Measurements from ENCODE around the gene PEX26.
"Not testable (repeated sequence)": the region's sequence is repeated elsewhere in the genome, so short reads cannot be mapped to it uniquely, and the experiment has no call there.

The PEX26 gene

GRCh38 chr22:18112440-18112839, 34.6 kb downstream of the PEX26 start:
- no peak overlapping the region for H3K4me3 Mint-ChIP-seq
- H3K27me3 Mint-ChIP-seq = peaks cover 79% of the 10 kb centered on the region
- DNase-seq (no peak), ATAC-seq (no peak)
- H3K27ac Mint-ChIP-seq = no peak overlapping the region
- H3K4me1 Mint-ChIP-seq = peaks cover 36% of the 10 kb centered on the region
- H3K9me3 Mint-ChIP-seq = peaks cover 0 to under 1% of the 10 kb centered on the region in 2 donors

GRCh38 chr22:18113680-18114394, 36.0 kb downstream of the PEX26 start:
- H3K27me3 Mint-ChIP-seq = peaks cover 67% of the 10 kb centered on the region
- H3K9me3 Mint-ChIP-seq = no peaks in the 10 kb centered on the region
- DNase-seq (no peak), ATAC-seq (no peak)
- H3K4me3 Mint-ChIP-seq = no peak overlapping the region
- H3K27ac Mint-ChIP-seq = no peak overlapping the region
- H3K4me1 Mint-ChIP-seq = peaks cover 42% of the 10 kb centered on the region

GRCh38 chr22:18114495-18114894, 36.7 kb downstream of the PEX26 start:
- no peak for DNase-seq
- Mint-ChIP-seq H3K27me3 (peaks cover 61% of the 10 kb centered on the region), H3K9me3 (no peaks in the 10 kb centered on the region), H3K4me1 (peaks cover 47% of the 10 kb centered on the region), H3K4me3 (no peak overlapping the region), H3K27ac (no peak overlapping the region)
- ATAC-seq = no peak

GRCh38 chr22:18114976-18115652, 37.3 kb downstream of the PEX26 start:
- H3K9me3 Mint-ChIP-seq = no peaks in the 10 kb centered on the region
- peaks cover 54% of the 10 kb centered on the region for H3K27me3 Mint-ChIP-seq

DNA sequence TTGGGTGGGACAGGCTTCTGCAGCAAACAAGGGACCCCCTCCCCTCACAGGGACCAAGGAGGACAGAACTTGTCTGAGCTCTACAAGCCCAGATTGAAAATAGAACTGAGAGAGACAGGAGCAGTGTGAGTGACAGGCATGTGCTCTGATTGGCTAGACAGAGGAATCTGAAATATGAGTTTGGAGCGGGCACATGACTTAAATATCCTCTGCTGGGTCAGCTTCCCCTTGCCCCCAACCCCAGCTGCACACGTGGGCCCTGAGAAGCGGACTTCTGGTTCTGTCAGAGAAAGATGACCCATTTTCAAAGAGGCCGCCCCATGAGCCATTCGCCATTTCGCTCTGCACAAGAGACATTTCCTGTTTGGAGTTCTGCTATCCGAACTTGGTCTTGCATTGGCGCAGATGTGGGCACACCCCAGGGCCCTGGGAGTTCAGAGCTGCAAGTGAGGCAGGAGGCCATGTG, 38.1 kb downstream of the PEX26 start:
- ATAC-seq = no peak
- Mint-ChIP-seq H3K4me1 (peaks cover 43% of the 10 kb centered on the region), H3K27me3 (peaks cover 46% of the 10 kb centered on the region), H3K4me3 (no peak overlapping the region), H3K27ac (no peak overlapping the region), H3K9me3 (no peaks in the 10 kb centered on the region)
- no peak for DNase-seq

More at GRCh38 chr22:18114976-18115652, 37.3 kb downstream of the PEX26 start:
- no peak overlapping the region for H3K4me3 Mint-ChIP-seq
- peak overlapping the region in 1 of 2 donors; percentile 14 for H3K27ac Mint-ChIP-seq
- ATAC-seq = no peak
- H3K4me1 Mint-ChIP-seq = peaks cover 47% of the 10 kb centered on the region
- no peak for DNase-seq

- ATAC-seq (no peak), DNase-seq (no peak)
- no peaks in the 10 kb centered on the region for H3K9me3 Mint-ChIP-seq
- no peak overlapping the region for H3K4me3 Mint-ChIP-seq
- H3K4me1 Mint-ChIP-seq = peaks cover 37% of the 10 kb centered on the region
- H3K27me3 Mint-ChIP-seq = peaks cover 39% of the 10 kb centered on the region
- H3K27ac Mint-ChIP-seq = no peak overlapping the region
Measured at GRCh38 chr22:18116634-18117033, 38.8 kb downstream of the PEX26 start.

DNA sequence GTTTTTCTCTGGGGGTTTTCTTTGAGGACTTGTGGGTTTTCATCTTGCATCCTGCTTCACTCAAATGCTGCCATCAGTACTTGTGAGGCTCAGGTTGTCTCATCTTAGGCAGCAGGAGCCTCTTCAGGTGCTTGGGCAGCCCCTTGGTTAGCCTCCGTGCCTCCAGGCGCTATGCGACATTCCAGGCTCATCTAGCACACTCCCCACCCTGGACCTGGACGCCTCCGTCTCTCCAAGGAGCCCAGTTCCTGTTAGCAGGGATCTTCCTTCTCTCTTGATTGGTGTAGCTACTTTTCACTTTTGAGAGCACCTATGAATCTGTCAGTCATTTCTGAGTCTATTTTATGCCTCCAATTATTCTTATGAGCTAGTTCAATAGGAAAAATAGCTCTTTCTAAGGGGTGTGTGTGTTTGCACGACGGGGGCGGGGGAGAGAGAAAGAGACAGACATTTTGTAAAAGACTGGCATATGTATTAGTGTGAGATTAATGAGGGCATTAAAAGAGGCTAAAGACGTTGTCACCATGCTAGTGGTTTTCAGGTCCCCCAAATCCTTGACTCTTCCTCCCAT, 40.6 kb downstream of the PEX26 start:
- peaks cover 22% of the 10 kb centered on the region for H3K27me3 Mint-ChIP-seq
- no peak overlapping the region for H3K4me3 Mint-ChIP-seq
- ATAC-seq = no peak
- peaks cover 36% of the 10 kb centered on the region for H3K4me1 Mint-ChIP-seq
- no peaks in the 10 kb centered on the region for H3K9me3 Mint-ChIP-seq
- no peak for DNase-seq
- no peak overlapping the region for H3K27ac Mint-ChIP-seq

DNA sequence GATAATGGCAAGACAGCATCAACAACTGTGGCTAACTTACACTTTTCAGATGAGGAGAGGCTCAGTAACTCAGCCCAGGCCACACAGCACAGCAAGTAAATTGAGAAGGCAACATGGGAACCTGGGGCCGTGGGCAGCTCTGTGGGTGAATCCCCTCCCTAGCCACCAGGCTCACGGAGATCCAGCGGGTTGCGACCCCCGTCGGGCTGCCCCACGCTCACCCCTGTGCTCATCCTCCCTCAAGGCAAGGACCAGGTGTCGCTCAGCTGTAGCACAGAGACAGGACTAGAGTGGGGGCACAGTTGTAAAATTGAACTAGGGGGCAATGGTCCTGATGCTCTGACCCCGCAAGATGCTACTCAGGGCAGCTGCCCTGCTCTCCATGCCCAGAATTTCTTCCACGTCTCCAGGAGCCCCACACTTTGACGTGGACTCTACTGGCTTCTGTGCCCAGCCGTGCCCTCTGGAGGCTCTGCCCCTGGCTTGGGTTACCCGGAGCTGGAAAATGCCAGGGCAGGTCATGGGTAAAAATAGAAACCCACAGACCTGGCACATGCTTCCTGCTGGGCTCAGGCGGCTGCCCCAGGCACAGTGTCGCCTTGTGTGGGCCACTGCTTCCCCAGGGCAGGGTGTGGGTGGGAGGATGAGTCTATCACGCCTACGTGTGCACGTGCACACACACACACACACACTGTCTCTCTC, 41.8 kb downstream of the PEX26 start:
- Mint-ChIP-seq H3K4me1 (peaks cover 24% of the 10 kb centered on the region), H3K27ac (no peak overlapping the region), H3K9me3 (no peaks in the 10 kb centered on the region), H3K4me3 (no peak overlapping the region), H3K27me3 (peaks cover 11% of the 10 kb centered on the region)
- ATAC-seq (no peak), DNase-seq (no peak)

GRCh38 chr22:18120857-18121256, 43.1 kb downstream of the PEX26 start:
- Mint-ChIP-seq H3K4me3 (no peak overlapping the region), H3K4me1 (peaks cover 23% of the 10 kb centered on the region), H3K27me3 (no peaks in the 10 kb centered on the region), H3K9me3 (no peaks in the 10 kb centered on the region), H3K27ac (no peak overlapping the region)
- no peak for DNase-seq
- no peak for ATAC-seq

- H3K27ac Mint-ChIP-seq = peak overlapping the region in 1 of 2 donors; percentile 27
- no peaks in the 10 kb centered on the region for H3K27me3 Mint-ChIP-seq
- H3K4me3 Mint-ChIP-seq = no peak overlapping the region
- H3K9me3 Mint-ChIP-seq = no peaks in the 10 kb centered on the region
- ATAC-seq = no peak
- H3K4me1 Mint-ChIP-seq = peaks cover 23% of the 10 kb centered on the region
- no peak for DNase-seq
Measured at GRCh38 chr22:18121506-18121905, 43.7 kb downstream of the PEX26 start.

DNA sequence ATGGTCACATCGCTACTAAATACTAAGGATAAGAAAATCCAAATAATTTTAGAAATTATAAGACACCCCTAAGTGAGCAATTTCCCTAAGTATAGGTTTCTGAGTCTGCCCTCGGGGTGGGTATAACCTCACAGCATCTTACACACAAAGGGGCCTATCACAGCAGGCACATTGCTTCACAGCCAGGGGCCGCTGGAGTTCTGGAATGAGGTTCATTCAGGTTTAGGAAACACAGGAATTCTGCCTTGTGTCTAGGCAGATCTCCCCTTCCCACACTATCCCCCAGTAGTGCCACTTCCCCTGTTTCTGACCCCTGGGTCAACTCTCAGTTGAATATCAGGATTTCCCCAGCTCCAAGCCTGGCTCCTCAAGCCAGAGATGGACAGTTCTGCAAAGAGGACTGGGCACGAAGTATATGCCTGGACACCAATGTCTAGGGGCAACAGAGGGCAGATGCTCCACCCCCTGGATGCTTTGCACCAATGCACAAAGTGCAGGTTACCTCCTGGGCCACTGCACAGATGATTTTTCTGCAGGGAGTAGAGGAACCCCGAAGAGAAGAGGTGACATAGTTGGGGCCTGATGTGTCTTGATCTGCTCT, 44.3 kb downstream of the PEX26 start:
- Mint-ChIP-seq H3K27ac (no peak overlapping the region), H3K9me3 (no peaks in the 10 kb centered on the region), H3K27me3 (no peaks in the 10 kb centered on the region), H3K4me3 (no peak overlapping the region), H3K4me1 (peaks cover 23% of the 10 kb centered on the region)
- DNase-seq = no peak
- no peak for ATAC-seq

DNA sequence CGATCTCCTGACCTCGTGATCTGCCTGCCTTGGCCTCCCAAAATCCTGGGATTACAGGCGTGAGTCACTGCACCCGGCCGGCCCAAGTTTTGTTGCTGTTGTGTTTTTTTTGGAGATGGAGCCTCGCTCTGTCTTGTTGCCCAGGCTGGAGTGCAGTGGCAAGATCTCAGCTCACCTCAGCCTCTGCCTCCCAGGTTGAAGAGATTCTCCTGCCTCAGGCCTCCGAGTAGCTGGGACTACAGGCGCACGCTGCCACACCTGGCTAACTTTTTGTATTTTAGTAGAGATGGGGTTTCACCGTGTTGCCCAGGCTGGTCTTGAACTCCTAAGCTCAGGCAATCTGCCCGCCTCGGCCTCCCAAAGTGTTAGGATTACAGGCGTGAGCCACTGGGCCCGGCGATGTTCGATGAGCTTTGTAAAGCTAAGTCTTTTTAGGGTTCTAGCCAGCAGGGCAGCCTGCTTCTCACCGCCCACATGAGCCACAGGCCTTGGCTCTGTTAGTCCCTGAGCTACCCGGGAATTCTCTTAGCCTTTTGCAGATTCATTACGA, 45.8 kb downstream of the PEX26 start:
- Mint-ChIP-seq H3K4me1 (peaks cover 20% of the 10 kb centered on the region), H3K27ac (peak overlapping the region in 1 of 2 donors; percentile 71)
- not testable (repeated sequence) for H3K9me3 Mint-ChIP-seq, ATAC-seq, H3K4me3 Mint-ChIP-seq, DNase-seq, H3K27me3 Mint-ChIP-seq

DNA sequence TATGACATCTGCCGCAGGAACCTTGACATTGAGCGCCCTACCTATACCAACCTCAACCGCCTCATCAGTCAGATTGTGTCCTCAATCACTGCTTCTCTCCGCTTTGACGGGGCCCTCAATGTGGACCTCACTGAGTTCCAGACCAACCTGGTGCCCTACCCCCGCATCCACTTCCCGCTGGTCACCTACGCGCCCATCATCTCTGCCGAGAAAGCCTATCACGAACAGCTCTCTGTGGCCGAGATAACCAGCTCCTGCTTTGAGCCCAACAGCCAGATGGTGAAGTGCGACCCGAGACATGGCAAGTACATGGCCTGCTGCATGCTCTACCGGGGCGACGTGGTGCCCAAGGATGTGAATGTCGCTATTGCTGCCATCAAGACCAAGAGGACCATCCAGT, 48.8 kb downstream of the PEX26 start:
- no peak for DNase-seq
- Mint-ChIP-seq H3K4me3 (no peak overlapping the region), H3K27me3 (no peaks in the 10 kb centered on the region), H3K27ac (no peak overlapping the region), H3K4me1 (no peaks in the 10 kb centered on the region), H3K9me3 (no peaks in the 10 kb centered on the region)
- ATAC-seq = no peak

DNA sequence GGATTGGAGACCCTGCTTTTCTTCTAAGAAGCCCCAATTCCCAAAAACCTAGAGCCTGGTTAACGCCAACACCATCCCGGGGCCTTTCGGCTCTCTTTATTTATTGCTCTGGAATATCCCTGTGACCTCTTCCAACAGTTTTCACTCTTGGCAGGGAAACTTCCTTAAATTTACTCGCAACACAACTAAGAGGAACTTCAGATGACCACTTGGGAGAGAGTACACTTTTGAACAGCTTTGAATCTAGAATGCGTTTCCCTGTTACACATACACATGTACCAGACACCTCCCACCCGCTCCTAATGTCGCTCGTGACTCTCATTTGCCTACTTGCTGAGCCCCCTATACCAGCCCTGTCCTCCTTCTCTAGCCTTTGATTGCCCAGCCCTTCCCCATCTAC, 52.2 kb downstream of the PEX26 start:
- Mint-ChIP-seq H3K9me3 (no peaks in the 10 kb centered on the region), H3K4me1 (no peaks in the 10 kb centered on the region), H3K27ac (no peak overlapping the region), H3K4me3 (no peak overlapping the region), H3K27me3 (no peaks in the 10 kb centered on the region)
- ATAC-seq = no peak
- DNase-seq = no peak

DNA sequence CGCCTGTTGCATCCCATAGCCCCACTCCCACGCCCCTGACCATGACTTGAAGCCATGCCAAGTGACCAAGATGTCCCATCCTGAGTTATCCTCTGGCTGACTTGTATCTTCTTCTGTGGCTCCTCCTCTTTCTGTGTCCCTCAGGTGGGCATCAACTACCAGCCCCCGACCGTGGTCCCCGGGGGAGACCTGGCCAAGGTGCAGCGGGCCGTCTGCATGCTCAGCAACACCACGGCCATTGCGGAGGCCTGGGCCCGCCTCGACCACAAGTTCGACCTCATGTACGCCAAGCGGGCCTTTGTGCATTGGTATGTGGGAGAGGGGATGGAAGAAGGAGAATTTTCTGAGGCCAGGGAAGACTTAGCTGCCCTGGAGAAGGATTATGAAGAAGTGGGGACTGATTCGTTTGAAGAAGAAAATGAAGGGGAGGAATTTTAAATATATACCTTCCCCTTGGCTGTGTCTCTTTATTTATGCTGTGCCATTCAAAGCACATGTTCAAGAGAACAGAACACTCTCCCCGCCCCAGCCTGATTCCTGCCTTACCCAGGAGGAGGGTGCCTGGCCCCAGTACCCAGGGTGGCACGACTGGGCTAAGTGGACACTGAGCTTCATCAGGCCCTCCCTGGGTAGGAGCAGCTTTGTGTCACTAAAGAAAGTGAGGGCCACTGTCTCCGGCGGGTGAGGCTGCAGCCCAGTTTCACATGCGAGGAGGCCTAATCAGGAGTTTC, 53.1 kb downstream of the PEX26 start:
- DNase-seq (no peak), ATAC-seq (no peak)
- no peaks in the 10 kb centered on the region for H3K4me1 Mint-ChIP-seq
- no peak overlapping the region for H3K27ac Mint-ChIP-seq
- H3K27me3 Mint-ChIP-seq = no peaks in the 10 kb centered on the region
- no peaks in the 10 kb centered on the region for H3K9me3 Mint-ChIP-seq
- H3K4me3 Mint-ChIP-seq = no peak overlapping the region

Measured in stimulated activated naive CD8-positive, alpha-beta T cell treated with anti-CD3 and anti-CD28 coated beads, Interleukin-15, amount 100 ng/mL, for 72 hours (primary cell).